KOPT-K1 (cell line): ENCODE data around the gene RBMX2.
"Not testable (repeated sequence)": the region's sequence is repeated elsewhere in the genome, so short reads cannot be mapped to it uniquely, and the experiment has no call there.

ENCODE experiments used
- H3K27ac ChIP-seq: fragments of 200-600 bp; sonication (generic); 2 replicates; pipeline ENCODE4 v1.5.1; 2016; ENCODE audit warnings: antibody characterized with exemption, mild to moderate bottlenecking, low read depth, low read length; ENCODE audit not compliant: poor library complexity, severe bottlenecking
- H3K36me3 ChIP-seq: fragments of 200-600 bp; sonication (generic); 2 replicates; pipeline ENCODE4 v1.5.1; 2017; ENCODE audit warnings: antibody characterized with exemption, mild to moderate bottlenecking, low read length, moderate library complexity; ENCODE audit not compliant: insufficient read depth
- H3K9me3 ChIP-seq: fragments of 200-600 bp; sonication (generic); 2 replicates; pipeline ENCODE4 v1.5.1; 2017; ENCODE audit warnings: antibody characterized with exemption, low read length, mild to moderate bottlenecking; ENCODE audit not compliant: insufficient read depth, poor library complexity, severe bottlenecking

RBMX2 gene

GRCh38 chrX:130401415-130402207 lies at the start of gene RBMX2:
TSS of gene RBMX2 (plus strand) at chrX:130401987. CDS start at chrX:130402033, 46 bp downstream.
- peaks cover 26% of the 10 kb centered on the region for H3K36me3 ChIP-seq
- H3K9me3 ChIP-seq = no peaks in the 10 kb centered on the region
- H3K27ac ChIP-seq = peak within 1 kb of the TSS; percentile 96

- H3K9me3 ChIP-seq = not testable (repeated sequence)
- H3K36me3 ChIP-seq = peaks cover 33% of the 10 kb centered on the region
Observed at GRCh38 chrX:130352050-130352449, 49.7 kb upstream of the RBMX2 start.

GRCh38 chrX:130376077-130376476 lies 25.7 kb upstream of the RBMX2 start:
- Histone ChIP-seq H3K9me3 (no peaks in the 10 kb centered on the region), H3K36me3 (peaks cover 6% of the 10 kb centered on the region; the same call in 1 of the 2 replicates), H3K27ac (no peak overlapping the region)

More at GRCh38 chrX:130352050-130352449, 49.7 kb upstream of the RBMX2 start:
- not testable (repeated sequence) for H3K27ac ChIP-seq

GRCh38 chrX:130378024-130378669 lies 23.6 kb upstream of the RBMX2 start:
- H3K9me3 ChIP-seq = no peaks in the 10 kb centered on the region
- no peaks in the 10 kb centered on the region; the same call in 1 of the 2 replicates for H3K36me3 ChIP-seq
- H3K27ac ChIP-seq = no peak overlapping the region

GRCh38 chrX:130385520-130385919 lies 16.3 kb upstream of the RBMX2 start, which contains the start of gene GPR119:
TSS of gene GPR119 (minus strand) at chrX:130385674. CDS start at chrX:130385447, 227 bp downstream.
- H3K36me3 ChIP-seq = no peaks in the 10 kb centered on the region
- H3K9me3 ChIP-seq = no peaks in the 10 kb centered on the region
- H3K27ac ChIP-seq = no peak within 1 kb of the TSS

GRCh38 chrX:130386408-130386808 lies 15.4 kb upstream of the RBMX2 start:
- H3K27ac ChIP-seq = no peak overlapping the region
- H3K9me3 ChIP-seq = no peaks in the 10 kb centered on the region
- no peaks in the 10 kb centered on the region for H3K36me3 ChIP-seq

GRCh38 chrX:130393451-130394074 lies 8.2 kb upstream of the RBMX2 start:
- H3K36me3 ChIP-seq = no peaks in the 10 kb centered on the region

DNA sequence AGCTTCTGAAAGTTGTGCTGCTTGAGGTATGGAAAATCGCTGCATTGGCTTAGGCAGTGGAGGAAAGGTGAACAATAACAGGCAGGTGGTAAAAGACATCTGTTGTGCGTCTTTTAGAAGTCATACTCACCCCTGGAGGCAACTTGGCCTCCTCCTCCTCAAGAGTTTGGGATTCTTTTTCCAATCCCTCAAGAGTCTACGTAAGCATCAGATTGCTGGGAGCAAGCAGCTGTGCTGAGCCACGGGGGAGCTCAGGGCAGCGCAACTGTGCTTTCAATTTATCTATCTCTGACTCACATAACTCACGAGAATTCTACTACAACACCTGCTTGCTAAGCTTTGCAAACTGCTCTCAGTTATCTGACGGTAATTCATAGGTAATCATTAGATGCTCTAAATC lies 6.4 kb upstream of the RBMX2 start:
- no peaks in the 10 kb centered on the region for H3K36me3 ChIP-seq
- no peak overlapping the region for H3K27ac ChIP-seq
- no peaks in the 10 kb centered on the region for H3K9me3 ChIP-seq

More at GRCh38 chrX:130393451-130394074, 8.2 kb upstream of the RBMX2 start:
- Histone ChIP-seq H3K9me3 (no peaks in the 10 kb centered on the region), H3K27ac (no peak overlapping the region)

DNA sequence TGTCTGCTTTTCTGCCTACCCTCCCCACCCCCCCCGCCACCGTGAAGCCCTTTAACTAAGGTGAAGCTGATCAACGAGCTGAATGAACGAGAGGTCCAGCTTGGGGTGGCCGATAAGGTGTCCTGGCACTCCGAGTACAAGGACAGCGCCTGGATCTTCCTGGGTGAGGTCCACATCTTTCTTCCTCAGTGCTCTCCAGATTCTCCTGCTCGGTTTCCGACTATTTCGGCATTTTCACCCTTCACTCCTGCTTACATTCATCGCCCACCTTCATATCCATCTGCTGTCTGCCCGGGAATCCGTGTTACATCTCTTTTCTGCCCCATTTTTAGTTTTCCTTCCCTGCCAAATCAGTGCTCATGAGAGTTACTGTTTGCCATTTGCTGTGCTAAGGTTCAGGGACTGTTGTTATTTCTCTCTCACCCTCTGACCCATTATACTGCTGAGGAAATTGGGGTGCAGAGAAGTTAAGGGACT lies 459 bp downstream of the RBMX2 start:
- H3K27ac ChIP-seq = peak overlapping the region; percentile 96
- no peaks in the 10 kb centered on the region for H3K9me3 ChIP-seq
- peaks cover 33% of the 10 kb centered on the region for H3K36me3 ChIP-seq

DNA sequence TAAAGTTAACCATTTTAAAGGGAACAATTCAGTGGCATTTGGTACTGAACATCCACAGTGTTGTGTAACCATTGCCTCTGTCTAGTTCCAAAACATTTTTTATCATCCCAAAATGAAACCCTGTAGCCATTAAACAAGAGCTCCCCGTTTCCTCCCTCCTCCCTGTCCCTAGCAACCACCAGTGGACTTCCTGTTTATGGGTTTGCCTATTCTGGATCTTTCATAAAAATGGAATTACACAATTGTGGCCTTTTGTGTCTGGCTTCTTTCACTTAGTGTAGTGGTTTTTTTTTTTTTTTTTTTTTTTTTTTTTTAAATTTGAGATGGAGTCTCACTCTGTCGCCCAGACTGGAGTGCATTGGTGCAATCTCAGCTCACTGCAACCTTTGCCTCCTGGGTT lies 11.6 kb downstream of the RBMX2 start:
- Histone ChIP-seq H3K27ac (peak overlapping the region; percentile 95), H3K36me3 (peaks cover 50% of the 10 kb centered on the region), H3K9me3 (no peaks in the 10 kb centered on the region)

- Histone ChIP-seq H3K36me3 (peaks cover 42% of the 10 kb centered on the region), H3K27ac (peak overlapping the region; percentile 95), H3K9me3 (no peaks in the 10 kb centered on the region)
Observed at GRCh38 chrX:130414800-130415199, 13.0 kb downstream of the RBMX2 start.

- H3K36me3 ChIP-seq = peaks cover 38% of the 10 kb centered on the region
- no peaks in the 10 kb centered on the region for H3K9me3 ChIP-seq
- H3K27ac ChIP-seq = peak overlapping the region; percentile 95
Observed at GRCh38 chrX:130415201-130415600, 13.4 kb downstream of the RBMX2 start.

- H3K27ac ChIP-seq = peak overlapping the region; percentile 95
- H3K9me3 ChIP-seq = no peaks in the 10 kb centered on the region
- peaks cover 22% of the 10 kb centered on the region for H3K36me3 ChIP-seq
Observed at GRCh38 chrX:130416785-130417184, 15.0 kb downstream of the RBMX2 start.

GRCh38 chrX:130418066-130418465 lies 16.3 kb downstream of the RBMX2 start:
- Histone ChIP-seq H3K9me3 (no peaks in the 10 kb centered on the region), H3K27ac (peak overlapping the region; percentile 95), H3K36me3 (peaks cover 11% of the 10 kb centered on the region)

GRCh38 chrX:130418740-130419139 lies 17.0 kb downstream of the RBMX2 start:
- no peaks in the 10 kb centered on the region for H3K9me3 ChIP-seq
- peaks cover 6% of the 10 kb centered on the region for H3K36me3 ChIP-seq
- peak overlapping the region; percentile 95 for H3K27ac ChIP-seq
